GM12878 (cell line): Measurements from ENCODE around the gene NCS1. TPM values are rescaled to one million over a fixed set of nuclear protein-coding genes. Genes with fewer than 3 reads are reported as not detected.

ENCODE experiments used
- ATAC-seq: fragments of 200-7000 bp; cut with Tn5 transposase; 3 replicates; pipeline ENCODE4 v1.9.1; 2020; ENCODE audit warnings: mild to moderate bottlenecking, moderate library complexity
- BruUV-seq: library from RNA; stranded (reverse); fragments of 400-500 nt; replicated peaks from 2 replicates; lab custom pipeline; 2021; lab: Mats Ljungman, UMichigan
- CTCF ChIA-PET: fragments of 300-600 bp; sonication (Branson Sonifier 250); formaldehyde crosslinking; extraction: SDS; loops from one replicate; lab custom pipeline; 2021; ENCODE audit warnings: inconsistent platforms; lab: Yijun Ruan, JAX
- POLR2A ChIA-PET: fragments of 350-600 bp; formaldehyde crosslinking; extraction: SDS; loops from one replicate; lab custom pipeline; 2021; ENCODE audit warnings: inconsistent platforms; lab: Charles Lee
- RAD21 ChIA-PET: fragments of 300-600 bp; sonication (Branson Sonifier 250); formaldehyde crosslinking; loops from one replicate; lab custom pipeline; 2023; ENCODE audit warnings: antibody characterized with exemption; ENCODE audit not compliant: unreplicated experiment; lab: Charles Lee
- SMC1A ChIA-PET: fragments of 300-600 bp; sonication (Branson Sonifier 250); formaldehyde crosslinking; loops from one replicate; lab custom pipeline; 2023; ENCODE audit not compliant: unreplicated experiment, uncharacterized antibody; lab: Charles Lee
- DNase-seq: peaks from one replicate; pipeline ENCODE4 v3.0.0-alpha.2; 2011; ENCODE audit warnings: low read depth, low spot score
- FAIRE-seq: peaks from 3 replicates; lab custom pipeline; 2011; peaks lifted over from hg19 to GRCh38; lab: Jason Lieb, UNC
- H2AFZ ChIP-seq: 2 replicates; pipeline ENCODE4 v1.6.0; 2011; ENCODE audit warnings: low read depth, low read length, control low read depth; ENCODE audit not compliant: control insufficient read depth
- H3K27ac ChIP-seq: 2 replicates; pipeline ENCODE4 v1.5.1; 2011; ENCODE audit warnings: control low read depth; ENCODE audit not compliant: control insufficient read depth, insufficient read depth
- H3K27me3 ChIP-seq, 2 experiments: replicated peaks in 1 of 2; 2 replicates each; pipeline versions ENCODE4 v1.6.0 to v1.6.1; 2011; ENCODE audit warnings: low read length in 1 of 2; ENCODE audit not compliant: control insufficient read depth in 2 of 2, insufficient read depth in 2 of 2
- H3K36me3 ChIP-seq, 2 experiments: 2 replicates each; pipeline ENCODE4 v1.5.1; 2011; ENCODE audit warnings: low read length in 1 of 2; ENCODE audit not compliant: control insufficient read depth in 2 of 2, insufficient read depth in 2 of 2
- H3K4me1 ChIP-seq: 2 replicates; pipeline ENCODE4 v1.6.1; 2011; ENCODE audit warnings: mild to moderate bottlenecking, low read length, moderate library complexity, mixed read lengths; ENCODE audit not compliant: control insufficient read depth, insufficient read depth
- H3K4me2 ChIP-seq: 2 replicates; pipeline ENCODE4 v1.6.0; 2011; ENCODE audit warnings: control low read depth; ENCODE audit not compliant: control insufficient read depth, insufficient read depth
- H3K4me3 ChIP-seq: fragments of 200-600 bp; sonication (generic); 2 replicates; pipeline ENCODE4 v1.5.1; 2016
- H3K79me2 ChIP-seq: 2 replicates; pipeline ENCODE4 v1.6.0; 2011; ENCODE audit warnings: low read length; ENCODE audit not compliant: control insufficient read depth, insufficient read depth
- H3K9ac ChIP-seq: 2 replicates; pipeline ENCODE4 v1.8.0; 2011; ENCODE audit warnings: low read length, control low read depth, mixed read lengths; ENCODE audit not compliant: control insufficient read depth, insufficient read depth
- H3K9me3 ChIP-seq: replicated peaks from 3 replicates; pipeline ENCODE4 v1.5.1; 2011; ENCODE audit warnings: mild to moderate bottlenecking, low read length; ENCODE audit not compliant: control insufficient read depth, insufficient read depth
- H4K20me1 ChIP-seq: 2 replicates; pipeline ENCODE4 v1.6.0; 2011; ENCODE audit not compliant: control insufficient read depth, insufficient read depth
- BRCA1 ChIP-seq: IDR thresholded peaks from 2 replicates; pipeline ENCODE4 v1.6.1; 2011; ENCODE audit warnings: low read depth, low read length, improper control_type of control experiment
- CBFB ChIP-seq: IDR thresholded peaks from 2 replicates; pipeline ENCODE4 v1.6.1; 2016; ENCODE audit warnings: antibody characterized with exemption, low read depth
- CBX5 ChIP-seq: sonication (generic); IDR thresholded peaks from 2 replicates; pipeline ENCODE4 v1.6.1; 2016; ENCODE audit warnings: low read depth, moderate library complexity, mild to moderate bottlenecking, inconsistent platforms
- CREM ChIP-seq: IDR thresholded peaks from 2 replicates; pipeline ENCODE4 v1.6.1; 2014; ENCODE audit warnings: antibody characterized with exemption, low read depth
- FOXK2 ChIP-seq: fragments of 450-650 bp; IDR thresholded peaks from 2 replicates; pipeline ENCODE4 v1.6.1; 2017; ENCODE audit warnings: mild to moderate bottlenecking, moderate library complexity
- MEF2A ChIP-seq: IDR thresholded peaks from 2 replicates; pipeline ENCODE4 v1.6.1; 2011; ENCODE audit warnings: low read depth, mild to moderate bottlenecking, low read length, moderate library complexity; ENCODE audit not compliant: insufficient read depth
- POLR2AphosphoS2 ChIP-seq: IDR thresholded peaks from 2 replicates; pipeline ENCODE4 v1.6.1; 2011; ENCODE audit warnings: low read depth, mild to moderate bottlenecking, low read length, improper control_type of control experiment, moderate library complexity
- POU2F2 ChIP-seq: IDR thresholded peaks from 3 replicates; pipeline ENCODE4 v1.6.1; 2011; ENCODE audit warnings: low read depth, mild to moderate bottlenecking, low read length, borderline replicate concordance
- SIX5 ChIP-seq: IDR thresholded peaks from 2 replicates; pipeline ENCODE4 v1.6.1; 2011; ENCODE audit warnings: mild to moderate bottlenecking, low read depth, low read length, moderate library complexity; ENCODE audit not compliant: severe bottlenecking
- SMAD1 ChIP-seq: fragments of 450-650 bp; IDR thresholded peaks from 2 replicates; pipeline ENCODE4 v1.6.1; 2018; ENCODE audit warnings: mild to moderate bottlenecking, low read depth; ENCODE audit not compliant: partially characterized antibody
- SP1 ChIP-seq: IDR thresholded peaks from one replicate; pipeline ENCODE4 v1.6.1; 2011; ENCODE audit warnings: low read depth, low read length
- SUPT20H ChIP-seq: IDR thresholded peaks from 2 replicates; pipeline ENCODE4 v1.6.1; 2011; ENCODE audit warnings: low read depth, mild to moderate bottlenecking, low read length, moderate library complexity, borderline replicate concordance; ENCODE audit not compliant: control insufficient read depth
- WGBS: methylation state at CpG from one replicate; pipeline ENCODE4 v1.1.6; 2016; ENCODE audit warnings: low lambda C conversion rate; ENCODE audit not compliant: insufficient replicate concordance, insufficient coverage; ENCODE audit errors: missing lambda C conversion rate; 5-methylcytosine and 5-hydroxymethylcytosine counted together
- in situ Hi-C: fragments of 300-500 bp; cut with MboI; formaldehyde crosslinking; loops from 9 replicates; pipeline ENCODE4 v1.14.3; 2018; ENCODE audit warnings: mixed read lengths
- intact Hi-C: fragments of 100-400 bp; cut with micrococcal nuclease; formaldehyde crosslinking; loops from one replicate; pipeline ENCODE4 v1.14.2; 2022; ENCODE audit not compliant: unreplicated experiment
- polyA plus RNA-seq, 11 experiments: library from polyadenylated mRNA; depleted of rRNA in 4 of 11; unstranded in 6 of 11; stranded (reverse) in 5 of 11; fragments of >200 nt; fragmentation: Nextera tagmentation in 4 of 11; fragmentation: Illumina TruSeq in 1 of 11; extraction: Ambion mirVana in 4 of 11; extraction: Trizol in 1 of 11; gene quantifications; 1 replicate in 1 of 11; 2 replicates in 10 of 11; pipeline versions ENCODE4 v1.2.1 to v1.2.3, GENCODE V29; 2011 to 2016; ENCODE audit warnings: inconsistent platforms in 2 of 11, missing spikeins in 2 of 11, low read depth in 1 of 11
- total RNA-seq, 4 experiments: library from RNA; depleted of rRNA in 3 of 4; stranded (reverse); fragments of >200 nt in 3 of 4; fragmentation: Illumina TruSeq in 1 of 4; extraction: Trizol in 1 of 4; gene quantifications; 2 replicates each; pipeline versions ENCODE4 v1.2.1 to v1.2.3, GENCODE V29; 2013 to 2021
- TF ChIP-seq, protein P1 (sequence below): IDR thresholded peaks from 2 replicates; pipeline ENCODE4 v1.6.1; 2012; ENCODE audit warnings: low read depth, low read length, improper control_type of control experiment
- TF ChIP-seq, protein P2 (sequence below): IDR thresholded peaks from 2 replicates; pipeline ENCODE4 v1.6.1; 2011; ENCODE audit warnings: borderline replicate concordance, low read depth, mild to moderate bottlenecking, moderate library complexity, mixed read lengths, low read length; ENCODE audit not compliant: insufficient read depth; ENCODE audit errors: extremely low read length
- TF ChIP-seq, protein P3 (sequence below): fragments of 450-650 bp; formaldehyde crosslinking; IDR thresholded peaks from 2 replicates; pipeline ENCODE4 v1.4.0; 2020; ENCODE audit warnings: mild to moderate bottlenecking, moderate library complexity

Gene NCS1
- total and polyA plus RNA-seq, 10 of the 15 experiments (the other 5 are each of a cell fraction or from before 2014, with no cell fraction given) = 0.04 to 0.22 (median 0.06) TPM; not detected in 4

DNA sequence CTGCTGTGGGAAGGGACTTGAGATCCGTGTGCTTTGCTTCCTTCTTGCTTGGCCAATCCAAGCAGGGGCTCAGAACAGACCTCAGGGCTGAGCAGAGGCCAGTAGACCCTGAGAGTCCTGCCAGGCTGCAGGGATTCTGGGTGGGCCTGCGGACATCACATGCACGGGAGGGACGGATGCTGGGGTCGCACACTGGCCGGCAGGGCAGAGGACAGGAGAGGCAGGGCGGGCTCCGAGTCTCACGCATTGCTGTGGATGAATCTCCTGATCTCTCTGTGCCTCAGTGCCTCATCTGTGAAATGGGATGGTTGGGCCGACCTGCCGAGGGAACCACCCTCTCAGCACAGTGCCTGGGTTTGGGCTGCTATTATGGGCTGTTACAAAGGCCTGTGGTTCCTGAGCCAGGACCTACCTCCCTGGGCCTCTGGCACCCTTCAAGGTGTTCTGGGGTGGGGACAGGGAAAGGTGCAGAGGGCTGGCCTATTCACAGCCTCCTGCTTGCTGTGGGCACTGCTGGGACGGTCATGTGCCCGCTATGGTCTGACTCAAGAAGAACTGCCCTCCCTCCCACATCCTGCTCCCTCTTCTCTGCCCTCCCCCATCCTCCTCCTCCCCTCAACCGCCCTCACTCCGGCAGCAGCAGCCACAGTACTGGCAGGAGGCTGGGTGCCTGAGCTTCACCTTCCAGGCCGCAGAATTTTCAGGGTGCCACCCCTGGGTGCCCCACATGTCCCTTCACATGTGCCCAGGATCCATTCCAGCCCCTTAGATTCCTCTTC is 43.3 kb downstream of the NCS1 start:
- FAIRE-seq (no peak), DNase-seq (no peak), ATAC-seq (no peak)
- Histone ChIP-seq H3K79me2 (no peaks in the 10 kb centered on the region), H3K27me3 (peaks cover 0 to 2% of the 10 kb centered on the region in 2 experiments; a peak in 2 of 4 replicates), H3K4me2 (no peak overlapping the region), H3K27ac (no peak overlapping the region), H3K36me3 (no peaks in the 10 kb centered on the region), H3K4me3 (no peak overlapping the region), H3K4me1 (no peaks in the 10 kb centered on the region), H2AFZ (no peak overlapping the region), H3K9me3 (no peaks in the 10 kb centered on the region), H4K20me1 (no peaks in the 10 kb centered on the region), H3K9ac (no peak overlapping the region)
- TF ChIP-seq, protein P1, sequence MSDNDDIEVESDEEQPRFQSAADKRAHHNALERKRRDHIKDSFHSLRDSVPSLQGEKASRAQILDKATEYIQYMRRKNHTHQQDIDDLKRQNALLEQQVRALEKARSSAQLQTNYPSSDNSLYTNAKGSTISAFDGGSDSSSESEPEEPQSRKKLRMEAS = no peak
- no peak for TF ChIP-seq SUPT20H
- no peak for TF ChIP-seq POU2F2
- TF ChIP-seq CREM = no peak
- TF ChIP-seq MEF2A = no peak
- TF ChIP-seq, protein P2, sequence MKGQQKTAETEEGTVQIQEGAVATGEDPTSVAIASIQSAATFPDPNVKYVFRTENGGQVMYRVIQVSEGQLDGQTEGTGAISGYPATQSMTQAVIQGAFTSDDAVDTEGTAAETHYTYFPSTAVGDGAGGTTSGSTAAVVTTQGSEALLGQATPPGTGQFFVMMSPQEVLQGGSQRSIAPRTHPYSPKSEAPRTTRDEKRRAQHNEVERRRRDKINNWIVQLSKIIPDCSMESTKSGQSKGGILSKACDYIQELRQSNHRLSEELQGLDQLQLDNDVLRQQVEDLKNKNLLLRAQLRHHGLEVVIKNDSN = no peak
- no peak for TF ChIP-seq FOXK2
- TF ChIP-seq POLR2AphosphoS2 = no peak
- TF ChIP-seq, protein P3, sequence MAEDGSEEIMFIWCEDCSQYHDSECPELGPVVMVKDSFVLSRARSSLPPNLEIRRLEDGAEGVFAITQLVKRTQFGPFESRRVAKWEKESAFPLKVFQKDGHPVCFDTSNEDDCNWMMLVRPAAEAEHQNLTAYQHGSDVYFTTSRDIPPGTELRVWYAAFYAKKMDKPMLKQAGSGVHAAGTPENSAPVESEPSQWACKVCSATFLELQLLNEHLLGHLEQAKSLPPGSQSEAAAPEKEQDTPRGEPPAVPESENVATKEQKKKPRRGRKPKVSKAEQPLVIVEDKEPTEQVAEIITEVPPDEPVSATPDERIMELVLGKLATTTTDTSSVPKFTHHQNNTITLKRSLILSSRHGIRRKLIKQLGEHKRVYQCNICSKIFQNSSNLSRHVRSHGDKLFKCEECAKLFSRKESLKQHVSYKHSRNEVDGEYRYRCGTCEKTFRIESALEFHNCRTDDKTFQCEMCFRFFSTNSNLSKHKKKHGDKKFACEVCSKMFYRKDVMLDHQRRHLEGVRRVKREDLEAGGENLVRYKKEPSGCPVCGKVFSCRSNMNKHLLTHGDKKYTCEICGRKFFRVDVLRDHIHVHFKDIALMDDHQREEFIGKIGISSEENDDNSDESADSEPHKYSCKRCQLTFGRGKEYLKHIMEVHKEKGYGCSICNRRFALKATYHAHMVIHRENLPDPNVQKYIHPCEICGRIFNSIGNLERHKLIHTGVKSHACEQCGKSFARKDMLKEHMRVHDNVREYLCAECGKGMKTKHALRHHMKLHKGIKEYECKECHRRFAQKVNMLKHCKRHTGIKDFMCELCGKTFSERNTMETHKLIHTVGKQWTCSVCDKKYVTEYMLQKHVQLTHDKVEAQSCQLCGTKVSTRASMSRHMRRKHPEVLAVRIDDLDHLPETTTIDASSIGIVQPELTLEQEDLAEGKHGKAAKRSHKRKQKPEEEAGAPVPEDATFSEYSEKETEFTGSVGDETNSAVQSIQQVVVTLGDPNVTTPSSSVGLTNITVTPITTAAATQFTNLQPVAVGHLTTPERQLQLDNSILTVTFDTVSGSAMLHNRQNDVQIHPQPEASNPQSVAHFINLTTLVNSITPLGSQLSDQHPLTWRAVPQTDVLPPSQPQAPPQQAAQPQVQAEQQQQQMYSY (CRISPR knock-in tag) = no peak
- TF ChIP-seq CBX5 = no peak
- no peak for TF ChIP-seq BRCA1
- no peak for TF ChIP-seq SP1
- TF ChIP-seq CBFB = no peak
- TF ChIP-seq SMAD1 = no peak
- no peak for TF ChIP-seq SIX5
- RAD21 ChIA-PET = no interaction called here
- in situ Hi-C loops = no loop called here
- SMC1A ChIA-PET = no interaction called here
- 29% methylated on average over 14 of the region's 16 CpGs for WGBS
- CTCF ChIA-PET = no interaction called here
- no TSS peak for BruUV-seq
- intact Hi-C loops = no loop called here
- POLR2A ChIA-PET = no interaction called here
